Neural progenitor cell (in vitro differentiated cells): ENCODE data around the gene FRMPD2. TPM values are rescaled to one million over a fixed set of nuclear protein-coding genes. Genes with fewer than 3 reads are reported as not detected.

Source experiments
- DNase-seq: peaks from one replicate; pipeline ENCODE4 v3.0.0-alpha.2; 2016; ENCODE audit warnings: low spot score
- H2AFZ ChIP-seq: fragments of 200-600 bp; sonication (generic); replicated peaks from 2 replicates; pipeline ENCODE4 v1.6.1; 2016; ENCODE audit warnings: antibody characterized with exemption
- H3F3A ChIP-seq: fragments of 200-600 bp; sonication (generic); 2 replicates; pipeline ENCODE4 v1.6.1; 2016; ENCODE audit warnings: antibody characterized with exemption, low read depth
- H3K27ac ChIP-seq: fragments of 200-600 bp; sonication (generic); 2 replicates; pipeline ENCODE4 v1.5.1; 2016; ENCODE audit warnings: mild to moderate bottlenecking
- H3K27me3 ChIP-seq: fragments of 200-600 bp; sonication (generic); 2 replicates; pipeline ENCODE4 v1.6.1; 2016; ENCODE audit warnings: mild to moderate bottlenecking, moderate library complexity
- H3K36me3 ChIP-seq: fragments of 200-600 bp; sonication (generic); 2 replicates; pipeline ENCODE4 v1.5.1; 2016
- H3K4me1 ChIP-seq: fragments of 200-600 bp; sonication (generic); 2 replicates; pipeline ENCODE4 v1.6.1; 2016; ENCODE audit warnings: mixed run types
- H3K4me2 ChIP-seq: fragments of 200-600 bp; sonication (generic); 2 replicates; pipeline ENCODE4 v1.6.1; 2016
- H3K4me3 ChIP-seq: fragments of 200-600 bp; sonication (generic); 2 replicates; pipeline ENCODE4 v1.5.1; 2016
- H3K79me2 ChIP-seq: fragments of 200-600 bp; sonication (generic); 2 replicates; pipeline ENCODE4 v1.6.1; 2016; ENCODE audit warnings: low read depth
- H3K9ac ChIP-seq: fragments of 200-600 bp; sonication (generic); 2 replicates; pipeline ENCODE4 v1.6.1; 2016
- H3K9me3 ChIP-seq: fragments of 200-600 bp; sonication (generic); 2 replicates; pipeline ENCODE4 v1.5.1; 2016; ENCODE audit warnings: low read depth
- H4K20me1 ChIP-seq: fragments of 200-600 bp; sonication (generic); 2 replicates; pipeline ENCODE4 v1.6.1; 2016; ENCODE audit warnings: low read depth
- H3K27ac Mint-ChIP-seq: 3 replicates; pipeline ENCODE4 v1.8.0; 2021; ENCODE audit warnings: mixed read lengths
- H3K27me3 Mint-ChIP-seq: 2 replicates; pipeline ENCODE4 v1.8.0; 2022; ENCODE audit warnings: low read depth, mild to moderate bottlenecking, inconsistent platforms, moderate library complexity, mixed read lengths; ENCODE audit not compliant: insufficient read depth
- H3K36me3 Mint-ChIP-seq: 3 replicates; pipeline ENCODE4 v1.8.0; 2021; ENCODE audit warnings: mixed read lengths
- H3K4me1 Mint-ChIP-seq: 3 replicates; pipeline ENCODE4 v1.8.0; 2021; ENCODE audit warnings: mixed read lengths
- H3K4me3 Mint-ChIP-seq: 3 replicates; pipeline ENCODE4 v1.8.0; 2021; ENCODE audit warnings: mild to moderate bottlenecking, moderate library complexity, mixed read lengths
- H3K9me3 Mint-ChIP-seq: 3 replicates; pipeline ENCODE4 v1.8.0; 2020; ENCODE audit warnings: mixed read lengths
- CTCF ChIP-seq: fragments of 200-600 bp; sonication (generic); IDR thresholded peaks from 2 replicates; pipeline ENCODE4 v1.5.1; 2017; ENCODE audit warnings: antibody characterized with exemption, mild to moderate bottlenecking
- EZH2 ChIP-seq: fragments of 200-600 bp; sonication (generic); IDR thresholded peaks from 2 replicates; pipeline ENCODE4 v1.6.1; 2017; ENCODE audit warnings: antibody characterized with exemption, mild to moderate bottlenecking, moderate library complexity
- EZH2phosphoT487 ChIP-seq: fragments of 200-600 bp; sonication (generic); IDR thresholded peaks from 2 replicates; pipeline ENCODE4 v1.6.1; 2017; ENCODE audit warnings: antibody characterized with exemption
- total RNA-seq: library from RNA; depleted of rRNA; stranded (reverse); fragments of >200 nt; gene quantifications from 2 replicates; pipeline ENCODE4 v1.2.3, GENCODE V29; 2015; ENCODE audit warnings: low replicate concordance

FRMPD2 gene
- total RNA-seq, 1 donor from 2014 or later, result not detected

- Histone ChIP-seq H3K9me3 (no peaks in the 10 kb centered on the region), H3K27me3 (no peaks in the 10 kb centered on the region), H3K4me1 (peaks cover 11% of the 10 kb centered on the region), H3K79me2 (no peaks in the 10 kb centered on the region), H3K9ac (no peak overlapping the region), H3F3A (peaks cover 8% of the 10 kb centered on the region), H3K36me3 (no peaks in the 10 kb centered on the region), H3K27ac (no peak overlapping the region), H4K20me1 (no peaks in the 10 kb centered on the region), H3K4me3 (no peak overlapping the region), H2AFZ (no peak overlapping the region), H3K4me2 (no peak overlapping the region)
- TF ChIP-seq EZH2 (no peak), EZH2phosphoT487 (no peak), CTCF (no peak)
- H3K27ac Mint-ChIP-seq, result no peak overlapping the region
- no peaks in the 10 kb centered on the region for H3K36me3 Mint-ChIP-seq
- peaks cover 9% of the 10 kb centered on the region for H3K4me1 Mint-ChIP-seq
- DNase-seq, result no peak
- H3K4me3 Mint-ChIP-seq, result no peak overlapping the region
- H3K27me3 Mint-ChIP-seq, result no peaks in the 10 kb centered on the region
- no peaks in the 10 kb centered on the region for H3K9me3 Mint-ChIP-seq
These were observed 78.7 kb downstream of the FRMPD2 start for GRCh38 chr10:48195803-48196202.

GRCh38 chr10:48194830-48195229 is 79.7 kb downstream of the FRMPD2 start:
- no peaks in the 10 kb centered on the region for H3K36me3 ChIP-seq
- Mint-ChIP-seq H3K4me1 (peaks cover 9% of the 10 kb centered on the region), H3K36me3 (no peaks in the 10 kb centered on the region), H3K9me3 (no peaks in the 10 kb centered on the region), H3K27ac (no peak overlapping the region), H3K4me3 (no peak overlapping the region), H3K27me3 (peaks cover 4% of the 10 kb centered on the region)
- no peak overlapping the region for H3K9ac ChIP-seq
- no peak for TF ChIP-seq EZH2phosphoT487
- no peak for TF ChIP-seq EZH2
- TF ChIP-seq CTCF, result no peak
- no peak overlapping the region for H3K27ac ChIP-seq
- H3K4me2 ChIP-seq, result no peak overlapping the region
- peaks cover 11% of the 10 kb centered on the region for H3K4me1 ChIP-seq
- no peaks in the 10 kb centered on the region for H3K27me3 ChIP-seq
- no peaks in the 10 kb centered on the region for H3K9me3 ChIP-seq
- H2AFZ ChIP-seq, result no peak overlapping the region
- H3F3A ChIP-seq, result peaks cover 8% of the 10 kb centered on the region
- no peak for DNase-seq
- H3K4me3 ChIP-seq, result no peak overlapping the region
- H4K20me1 ChIP-seq, result no peaks in the 10 kb centered on the region
- H3K79me2 ChIP-seq, result no peaks in the 10 kb centered on the region

- Mint-ChIP-seq H3K36me3 (no peaks in the 10 kb centered on the region), H3K27ac (no peak overlapping the region), H3K4me1 (peaks cover 12% of the 10 kb centered on the region)
These were observed 80.9 kb downstream of the FRMPD2 start for GRCh38 chr10:48193556-48193955.

More at GRCh38 chr10:48193556-48193955, 80.9 kb downstream of the FRMPD2 start:
- Histone ChIP-seq H3K36me3 (no peaks in the 10 kb centered on the region), H3K27me3 (no peaks in the 10 kb centered on the region), H3K79me2 (no peaks in the 10 kb centered on the region), H3K4me2 (no peak overlapping the region), H3K9ac (no peak overlapping the region), H4K20me1 (no peaks in the 10 kb centered on the region), H3K4me1 (peaks cover 11% of the 10 kb centered on the region), H3K9me3 (no peaks in the 10 kb centered on the region), H3K27ac (no peak overlapping the region), H3K4me3 (no peak overlapping the region), H3F3A (peaks cover 8% of the 10 kb centered on the region), H2AFZ (no peak overlapping the region)
- TF ChIP-seq EZH2phosphoT487, result no peak
- no peak for TF ChIP-seq EZH2
- TF ChIP-seq CTCF, result no peak
- peaks cover 10% of the 10 kb centered on the region for H3K27me3 Mint-ChIP-seq
- no peak overlapping the region for H3K4me3 Mint-ChIP-seq
- no peak for DNase-seq
- no peaks in the 10 kb centered on the region for H3K9me3 Mint-ChIP-seq
